ENCODE measurements around the gene PNPLA7.

The PNPLA7 gene

DNA sequence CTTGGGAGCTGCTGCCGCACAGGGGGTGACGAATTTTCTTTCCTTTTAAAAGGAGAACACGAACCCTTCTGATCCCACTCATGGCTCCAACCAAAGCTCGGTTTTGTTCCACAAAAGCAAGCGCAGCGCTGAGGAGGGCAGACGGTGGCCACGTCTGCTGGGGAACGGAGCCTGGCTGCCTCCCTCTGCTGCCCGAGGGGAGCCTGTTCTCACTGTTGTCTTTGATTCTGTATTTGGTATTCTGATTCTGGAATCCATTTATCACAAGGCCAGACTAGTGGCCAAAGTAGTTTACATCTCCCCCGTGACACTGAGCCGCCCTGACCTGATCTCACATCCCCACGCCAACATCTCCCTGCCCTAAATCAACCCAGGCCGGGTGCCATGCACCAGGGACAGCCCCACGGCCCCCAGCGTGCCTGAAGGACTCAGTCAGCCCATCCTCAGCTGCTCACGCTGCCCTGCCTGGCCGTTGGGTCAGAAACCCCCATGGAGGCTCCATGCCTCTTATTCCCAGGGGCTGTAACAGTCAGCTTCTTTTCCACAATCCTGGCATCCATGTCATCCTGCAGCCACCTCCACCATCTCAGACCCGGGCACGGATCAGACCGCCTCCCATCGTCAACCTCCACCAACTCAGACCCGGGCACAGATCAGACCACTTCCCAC, 84.3 kb downstream of the PNPLA7 start:
- Mint-ChIP-seq H3K9me3 (no peaks in the 10 kb centered on the region), H3K4me3 (no peak overlapping the region), H3K27ac (no peak overlapping the region), H3K27me3 (ENCODE audit: low read depth) (peaks cover 13% of the 10 kb centered on the region), H3K36me3 (ENCODE audit: low read depth) (no peaks in the 10 kb centered on the region), H3K4me1 (ENCODE audit: low read depth) (peaks cover 4% of the 10 kb centered on the region)

DNA sequence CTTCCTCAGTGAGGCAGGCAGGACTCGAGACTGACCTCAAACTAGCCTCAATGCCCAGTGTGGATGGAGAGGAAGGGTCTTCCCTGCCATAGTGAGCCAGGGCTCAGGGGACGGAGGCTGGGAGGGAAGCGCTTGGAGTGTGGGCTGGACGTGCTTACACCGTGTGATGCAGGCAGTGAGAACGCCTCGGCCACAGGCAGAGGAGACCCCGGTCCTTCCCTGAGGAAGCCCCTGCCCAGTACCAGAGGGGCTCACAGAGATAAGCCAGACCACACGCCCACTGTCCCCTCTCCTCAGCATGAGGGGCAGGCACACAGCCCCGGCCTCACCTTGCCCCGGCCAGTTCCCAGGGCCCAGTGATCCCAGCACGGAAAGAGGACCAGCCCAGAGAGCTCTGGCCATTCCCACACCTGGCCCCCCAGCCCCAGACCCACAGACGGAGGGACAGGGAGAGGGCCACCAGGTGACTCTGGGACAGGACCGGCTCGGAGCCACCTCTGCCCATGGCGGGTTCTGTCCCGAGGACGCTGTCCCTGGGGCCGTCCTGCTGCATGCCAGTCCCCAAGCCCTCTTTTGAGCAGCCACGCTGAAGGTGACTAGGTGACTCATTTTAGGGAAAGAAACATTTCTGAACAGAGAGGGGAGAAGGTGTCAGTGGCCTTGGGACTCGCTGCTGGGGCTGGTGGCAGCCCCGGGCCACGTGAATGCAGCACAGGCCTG, 85.0 kb downstream of the PNPLA7 start:
- Mint-ChIP-seq H3K4me1 (ENCODE audit: low read depth) (no peaks in the 10 kb centered on the region), H3K4me3 (no peak overlapping the region), H3K36me3 (ENCODE audit: low read depth) (no peaks in the 10 kb centered on the region), H3K27me3 (ENCODE audit: low read depth) (peaks cover 13% of the 10 kb centered on the region), H3K27ac (no peak overlapping the region), H3K9me3 (no peaks in the 10 kb centered on the region)

DNA sequence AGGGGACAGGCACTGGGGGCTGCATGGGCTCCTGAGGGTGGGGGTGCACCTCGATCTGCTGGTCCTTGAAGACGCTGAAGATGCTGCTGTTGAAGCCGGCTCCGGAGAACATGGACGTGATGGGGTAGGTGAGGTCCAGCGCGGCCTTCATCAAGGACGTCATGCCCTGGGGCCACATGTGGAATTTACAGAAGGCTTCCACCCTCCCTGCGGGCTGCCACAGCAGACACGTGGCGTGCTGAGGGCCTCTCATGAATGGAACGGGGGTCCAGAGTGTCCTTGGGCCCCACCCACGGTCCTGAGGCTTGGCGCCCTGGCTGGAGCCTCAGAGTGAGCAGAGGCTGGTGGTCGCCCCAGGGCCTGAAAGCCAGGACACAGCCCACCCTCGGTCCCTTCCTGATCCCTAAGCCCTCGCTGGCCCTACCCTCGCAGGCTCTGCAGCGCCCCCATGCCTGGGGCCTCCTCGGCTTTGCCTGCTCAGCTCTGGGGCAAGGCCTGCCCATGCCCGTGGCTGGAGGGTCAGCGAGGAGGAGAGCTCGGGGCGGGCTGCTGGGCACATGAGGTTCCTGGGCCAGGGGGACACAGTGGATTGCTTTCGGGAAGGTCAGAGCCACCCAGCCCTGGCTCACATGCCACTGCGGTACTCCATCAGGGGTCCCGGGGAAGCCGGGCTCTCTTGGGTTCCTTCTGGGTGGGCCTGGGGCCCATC, 85.8 kb downstream of the PNPLA7 start:
- Mint-ChIP-seq H3K27ac (no peak overlapping the region), H3K4me1 (ENCODE audit: low read depth) (no peaks in the 10 kb centered on the region), H3K4me3 (no peak overlapping the region), H3K27me3 (ENCODE audit: low read depth) (peaks cover 10% of the 10 kb centered on the region), H3K36me3 (ENCODE audit: low read depth) (no peaks in the 10 kb centered on the region), H3K9me3 (no peaks in the 10 kb centered on the region)

DNA sequence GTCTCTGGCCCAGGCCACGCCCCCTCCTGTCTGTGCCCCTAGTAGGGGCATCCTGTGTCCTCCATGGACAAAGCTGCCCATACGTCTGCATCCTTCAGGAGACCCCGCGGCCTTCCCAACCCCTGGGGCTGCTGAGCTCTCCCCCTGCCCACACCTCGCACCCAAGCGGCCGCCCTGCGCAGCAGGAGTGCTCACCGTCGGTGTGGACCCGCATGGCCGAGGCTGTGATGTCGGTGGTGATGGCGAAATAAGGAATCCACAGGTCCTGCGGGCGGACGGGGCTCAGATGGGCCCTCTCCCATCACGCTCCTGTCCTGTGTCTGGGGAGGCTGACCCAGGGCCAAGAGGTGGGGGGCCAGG, 86.3 kb downstream of the PNPLA7 start:
- no peak overlapping the region for H3K4me3 Mint-ChIP-seq
- no peaks in the 10 kb centered on the region for H3K9me3 Mint-ChIP-seq
- H3K36me3 Mint-ChIP-seq (ENCODE audit: low read depth), result no peaks in the 10 kb centered on the region
- peaks cover 5% of the 10 kb centered on the region for H3K27me3 Mint-ChIP-seq (ENCODE audit: low read depth)
- no peak overlapping the region for H3K27ac Mint-ChIP-seq
- no peaks in the 10 kb centered on the region for H3K4me1 Mint-ChIP-seq (ENCODE audit: low read depth)

DNA sequence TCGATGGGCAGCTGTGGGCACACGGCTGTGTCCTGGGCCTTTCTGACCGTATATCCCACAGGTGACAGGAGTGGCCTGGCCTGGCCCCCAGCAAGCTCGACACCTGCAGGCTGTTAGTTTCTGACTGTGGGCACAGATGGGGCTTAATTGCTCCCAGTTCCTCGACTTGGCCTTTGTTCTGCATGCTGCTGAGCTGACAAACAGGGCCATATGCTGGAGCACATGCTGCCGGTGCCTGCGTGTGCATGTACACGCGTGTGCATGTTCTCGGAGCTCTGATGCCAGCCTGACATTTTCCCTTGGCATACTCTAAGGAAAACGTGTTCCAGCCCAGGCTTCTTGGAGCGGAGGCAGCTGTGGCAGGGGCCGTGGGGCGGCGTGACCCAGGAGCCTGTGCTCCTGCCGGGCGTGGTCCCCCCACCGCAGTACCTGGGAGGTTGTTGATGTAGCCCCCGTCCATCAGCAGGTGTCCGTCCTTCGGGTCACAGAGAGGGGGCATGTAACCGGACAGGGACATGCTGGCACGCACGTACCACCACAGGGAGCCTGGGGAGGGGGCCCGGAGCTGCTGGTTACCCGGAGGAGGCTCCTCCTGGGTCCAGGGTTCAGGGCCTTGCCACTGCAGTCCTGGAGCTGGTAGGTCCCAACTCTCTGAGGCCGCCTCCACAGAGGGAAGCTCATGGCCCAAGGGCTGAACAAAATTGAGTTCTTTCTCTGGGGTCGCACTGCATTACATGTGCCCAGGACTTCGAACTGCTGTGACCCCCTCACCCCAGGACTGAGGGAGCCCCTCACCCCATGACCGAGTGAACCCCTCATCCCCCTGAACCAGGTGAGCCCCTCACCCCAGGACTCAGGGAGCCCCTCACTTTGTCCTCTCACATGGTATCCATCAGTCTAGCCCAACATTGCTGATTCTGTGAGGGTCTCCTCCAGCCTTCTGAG, 86.9 kb downstream of the PNPLA7 start:
- H3K27ac Mint-ChIP-seq, result no peak overlapping the region
- no peaks in the 10 kb centered on the region for H3K9me3 Mint-ChIP-seq
- H3K4me3 Mint-ChIP-seq, result no peak overlapping the region
- H3K27me3 Mint-ChIP-seq (ENCODE audit: low read depth), result peaks cover 2% of the 10 kb centered on the region
- no peaks in the 10 kb centered on the region for H3K36me3 Mint-ChIP-seq (ENCODE audit: low read depth)
- no peaks in the 10 kb centered on the region for H3K4me1 Mint-ChIP-seq (ENCODE audit: low read depth)

DNA sequence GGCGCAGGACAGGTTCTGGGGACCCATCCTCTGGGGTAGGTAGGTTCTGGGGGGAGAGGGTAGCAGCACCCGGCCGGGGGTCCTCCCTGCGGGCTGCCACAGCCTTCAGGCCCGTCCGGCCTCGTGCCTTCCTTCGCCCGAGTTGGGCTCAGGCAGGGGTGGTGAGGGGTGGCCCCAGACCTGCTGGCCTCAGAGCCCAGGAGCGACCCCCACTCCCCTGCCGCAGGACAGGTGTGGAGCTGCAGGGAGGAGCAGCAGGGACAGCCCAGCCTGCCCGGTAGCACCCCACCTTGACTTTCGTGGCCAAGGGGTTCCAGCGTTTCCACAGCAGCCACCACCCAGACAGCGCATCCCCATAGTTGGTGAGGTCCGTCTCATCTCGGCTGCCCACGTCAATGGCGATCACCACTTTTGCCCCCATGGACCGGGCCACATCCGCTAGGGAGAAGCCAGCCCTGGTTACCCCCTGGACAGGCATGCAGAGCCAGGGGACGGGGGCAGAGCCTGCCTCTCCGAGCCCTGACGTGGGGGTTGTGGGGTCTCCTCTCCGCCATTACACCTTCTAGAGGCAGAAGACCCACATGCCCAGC, 87.7 kb downstream of the PNPLA7 start:
- no peaks in the 10 kb centered on the region for H3K4me1 Mint-ChIP-seq (ENCODE audit: low read depth)
- no peaks in the 10 kb centered on the region for H3K27me3 Mint-ChIP-seq (ENCODE audit: low read depth)
- H3K9me3 Mint-ChIP-seq, result no peaks in the 10 kb centered on the region
- no peaks in the 10 kb centered on the region for H3K36me3 Mint-ChIP-seq (ENCODE audit: low read depth)
- no peak overlapping the region for H3K27ac Mint-ChIP-seq
- no peak overlapping the region for H3K4me3 Mint-ChIP-seq

DNA sequence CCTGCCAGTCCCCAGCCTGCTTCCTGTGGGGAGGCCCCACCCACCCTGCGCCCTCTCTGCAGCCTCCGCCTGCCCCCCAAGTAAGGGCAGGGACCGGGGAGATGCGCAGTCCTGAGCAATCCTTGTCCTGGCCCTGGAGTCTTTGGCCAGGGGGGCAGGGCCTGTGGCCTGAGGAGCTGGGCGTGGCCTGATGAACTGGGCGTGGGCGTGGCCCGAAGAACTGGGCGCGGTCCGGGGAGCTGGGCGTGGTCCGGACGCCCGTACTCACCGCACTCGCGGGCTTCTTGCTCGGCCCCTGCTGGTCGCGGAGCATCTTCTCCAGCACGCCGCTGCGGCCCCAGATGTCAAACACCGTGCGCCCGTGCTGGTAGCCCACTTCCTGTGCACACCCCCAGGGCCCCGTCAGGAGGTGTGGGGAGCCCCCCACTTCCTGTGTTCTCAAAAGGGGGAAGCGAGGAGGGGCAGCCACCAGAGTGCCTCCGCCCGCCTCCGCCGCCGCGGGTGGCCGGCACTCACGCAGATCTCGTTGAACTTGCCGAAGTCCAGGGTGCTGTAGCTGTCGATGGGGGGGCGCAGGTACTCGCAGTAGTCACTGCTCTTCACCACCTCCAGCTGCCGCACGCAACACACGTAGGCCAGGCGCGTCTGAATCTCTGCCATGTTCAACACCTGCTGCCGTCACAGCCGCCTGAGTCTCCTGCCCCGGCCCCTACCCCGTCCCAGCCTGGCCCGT, 88.4 kb downstream of the PNPLA7 start:
- H3K9me3 Mint-ChIP-seq, result no peaks in the 10 kb centered on the region
- peak overlapping the region; percentile 77 for H3K27ac Mint-ChIP-seq
- H3K27me3 Mint-ChIP-seq (ENCODE audit: low read depth), result no peaks in the 10 kb centered on the region
- H3K36me3 Mint-ChIP-seq (ENCODE audit: low read depth), result no peaks in the 10 kb centered on the region
- H3K4me3 Mint-ChIP-seq, result peak overlapping the region; percentile 63
- H3K4me1 Mint-ChIP-seq (ENCODE audit: low read depth), result no peaks in the 10 kb centered on the region

DNA sequence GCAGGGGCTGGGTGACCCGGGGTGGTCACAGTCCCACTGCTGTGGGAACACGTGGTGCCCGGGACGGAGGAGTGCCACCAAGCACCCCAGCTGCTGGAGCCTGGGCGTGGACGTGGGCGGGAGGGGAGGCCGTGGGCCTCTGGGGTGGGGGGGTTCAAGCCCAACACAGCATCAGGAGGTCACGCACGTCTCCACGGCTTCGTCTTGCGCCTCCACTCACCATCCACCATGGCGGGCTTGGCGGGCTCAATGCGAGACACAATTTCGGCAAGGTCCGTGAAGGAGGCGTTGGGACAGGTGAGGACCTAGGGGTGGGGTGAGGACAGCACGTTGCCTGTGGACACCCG, 88.9 kb downstream of the PNPLA7 start:
- Mint-ChIP-seq H3K4me3 (no peak overlapping the region), H3K27me3 (ENCODE audit: low read depth) (no peaks in the 10 kb centered on the region), H3K9me3 (no peaks in the 10 kb centered on the region), H3K4me1 (ENCODE audit: low read depth) (peaks cover 2% of the 10 kb centered on the region), H3K36me3 (ENCODE audit: low read depth) (peaks cover under 1% of the 10 kb centered on the region), H3K27ac (peak overlapping the region; percentile 52)

DNA sequence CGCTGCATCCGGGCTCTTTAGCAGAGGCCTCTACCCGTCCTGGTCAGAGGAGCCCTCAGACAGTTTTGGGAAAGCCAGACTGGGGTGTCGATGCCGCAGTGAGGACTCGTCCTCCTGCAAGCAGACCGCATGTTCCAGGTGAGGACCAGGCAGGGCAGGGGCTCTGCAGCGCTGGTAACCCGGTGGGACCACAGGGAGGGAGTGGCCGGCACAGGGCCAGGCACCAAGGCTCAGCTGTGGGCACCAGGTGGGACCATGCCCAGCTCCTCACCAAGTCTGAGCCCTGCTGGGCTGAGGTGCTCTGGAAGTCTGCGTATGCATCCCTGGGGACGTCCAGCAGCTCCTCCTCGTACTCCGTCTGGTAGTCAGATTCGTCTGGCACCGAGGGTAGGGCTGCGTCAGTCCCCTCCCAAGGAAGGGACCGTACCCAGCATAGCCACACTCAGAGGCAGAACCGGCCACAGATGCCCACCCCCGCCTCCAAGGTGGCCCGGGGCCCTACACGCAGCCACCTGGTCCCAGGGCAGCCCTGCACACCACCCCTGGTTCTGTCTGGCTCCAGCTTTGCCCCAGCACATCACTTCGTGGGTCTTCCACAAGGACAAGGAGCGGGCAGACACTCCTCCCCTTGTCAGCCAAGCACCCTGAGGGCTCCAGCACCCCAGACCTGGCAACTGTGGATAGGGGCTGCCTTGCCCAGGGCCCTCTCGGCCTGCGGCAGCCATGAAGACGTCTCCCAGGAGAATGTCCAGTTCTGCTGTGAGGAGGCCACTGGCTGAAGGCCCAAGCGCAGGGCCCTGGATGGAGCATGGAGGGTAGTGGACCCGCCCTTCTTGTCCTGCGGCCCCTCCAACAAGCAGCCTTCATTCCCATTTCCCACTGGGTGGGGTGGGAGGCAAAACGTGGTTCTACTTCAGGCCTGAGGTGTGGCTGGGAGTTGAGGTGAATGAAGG, 89.6 kb downstream of the PNPLA7 start:
- Mint-ChIP-seq H3K9me3 (no peaks in the 10 kb centered on the region), H3K27me3 (ENCODE audit: low read depth) (no peaks in the 10 kb centered on the region), H3K27ac (no peak overlapping the region), H3K36me3 (ENCODE audit: low read depth) (peaks cover 4% of the 10 kb centered on the region), H3K4me1 (ENCODE audit: low read depth) (peaks cover 2% of the 10 kb centered on the region), H3K4me3 (no peak overlapping the region)

DNA sequence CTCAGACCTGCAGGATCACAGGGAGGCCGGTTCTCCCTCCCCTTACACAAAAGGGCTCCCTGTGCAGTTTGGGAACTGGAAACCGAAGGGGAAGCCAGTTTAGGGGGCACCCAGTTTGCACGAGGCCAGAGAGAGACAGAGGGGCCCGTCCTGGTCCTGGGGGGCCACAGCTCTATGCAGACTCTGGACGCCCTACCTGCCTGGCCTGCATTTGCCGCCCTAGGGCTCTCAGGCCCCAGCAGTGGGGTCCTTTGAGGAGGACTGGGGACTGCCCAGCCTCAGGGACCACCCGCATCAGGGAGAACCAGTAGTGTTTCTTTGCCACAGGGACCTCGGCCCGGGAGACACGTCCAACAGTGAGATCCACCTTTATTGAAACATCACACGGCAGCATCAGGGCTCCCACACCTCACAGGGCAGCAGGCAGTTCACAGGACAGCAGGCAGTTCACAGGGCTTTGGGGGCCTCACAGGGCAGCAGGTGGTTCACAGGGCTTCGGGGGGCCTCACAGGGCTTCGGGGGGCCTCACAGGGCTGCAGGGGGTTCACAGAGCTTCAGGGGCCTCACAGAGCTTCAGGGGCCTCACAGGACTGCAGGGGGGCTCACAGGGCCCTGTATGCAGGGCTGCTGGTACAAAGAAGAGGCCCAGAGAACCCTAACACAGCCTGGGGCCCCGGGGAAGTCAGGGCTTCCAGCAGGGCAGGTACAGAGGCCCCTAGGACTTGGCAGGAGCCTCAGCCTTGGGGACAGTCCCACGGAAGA, 90.4 kb downstream of the PNPLA7 start:
- Mint-ChIP-seq H3K4me1 (ENCODE audit: low read depth) (peaks cover 2% of the 10 kb centered on the region), H3K9me3 (no peaks in the 10 kb centered on the region), H3K4me3 (no peak overlapping the region), H3K36me3 (ENCODE audit: low read depth) (peaks cover 4% of the 10 kb centered on the region), H3K27ac (peak overlapping the region; percentile 64), H3K27me3 (ENCODE audit: low read depth) (no peaks in the 10 kb centered on the region)

DNA sequence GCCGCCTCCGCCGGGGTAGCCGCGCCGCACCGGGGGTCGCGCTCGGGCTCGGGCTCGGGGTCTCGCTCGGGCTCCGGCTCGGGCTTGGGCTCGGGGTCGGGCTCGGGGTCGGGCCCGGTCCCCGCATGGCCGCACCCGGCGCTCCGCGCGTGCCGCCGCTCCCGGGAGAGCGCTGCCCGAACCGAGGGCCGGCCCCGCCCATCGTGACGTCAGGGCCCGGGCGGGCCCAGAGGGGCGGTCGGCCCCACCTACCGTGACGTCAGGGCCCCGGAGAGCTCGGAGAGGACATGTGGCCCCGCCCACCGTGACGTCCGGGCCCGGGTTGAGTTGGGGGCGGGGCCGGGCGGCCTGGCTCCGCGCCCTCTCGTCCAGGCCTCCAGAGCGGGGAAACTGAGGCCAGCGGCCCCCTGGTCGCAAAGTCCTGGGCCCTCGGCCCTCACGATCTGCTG, 91.0 kb downstream of the PNPLA7 start, which contains the start of gene NSMF:
TSS of gene NSMF (minus strand) at position 183 of the 449 bp plus-strand sequence. CDS start 232 bp downstream, outside the sequence.
- H3K27ac Mint-ChIP-seq, result peak within 1 kb of the TSS; percentile 64
- H3K27me3 Mint-ChIP-seq (ENCODE audit: low read depth), result no peaks in the 10 kb centered on the region
- H3K36me3 Mint-ChIP-seq (ENCODE audit: low read depth), result peaks cover 4% of the 10 kb centered on the region
- no peaks in the 10 kb centered on the region for H3K9me3 Mint-ChIP-seq
- peaks cover 5% of the 10 kb centered on the region for H3K4me1 Mint-ChIP-seq (ENCODE audit: low read depth)
- H3K4me3 Mint-ChIP-seq, result no peak within 1 kb of the TSS
